SK-N-SH (cell line): Measurements from ENCODE around the gene ASB14. TPM values are rescaled to one million over a fixed set of nuclear protein-coding genes. Genes with fewer than 3 reads are reported as not detected.
A peak's percentile ranks its signal among the peaks of the same experiment; 100 is the strongest.
"Not testable (repeated sequence)": the region's sequence is repeated elsewhere in the genome, so short reads cannot be mapped to it uniquely, and the experiment has no call there.

Experiments used
- CTCF ChIA-PET: fragments of 300-600, 350-600 bp; formaldehyde crosslinking; extraction: SDS; loops from one replicate; lab custom pipeline; 2021; lab: Yijun Ruan, JAX
- POLR2A ChIA-PET: fragments of 350-600 bp; sonication (Branson Sonifier 250); formaldehyde crosslinking; extraction: SDS; loops from one replicate; lab custom pipeline; 2020; ENCODE audit warnings: antibody characterized with exemption, inconsistent platforms; lab: Yijun Ruan, JAX
- DNase-seq: peaks from one replicate; pipeline ENCODE4 v3.0.0; 2012
- H2AFZ ChIP-seq: fragments of 200-600 bp; sonication (generic); 2 replicates; pipeline ENCODE4 v1.8.1; 2016; ENCODE audit warnings: antibody characterized with exemption, mild to moderate bottlenecking, low read depth
- H3F3A ChIP-seq: fragments of 200-600 bp; sonication (generic); replicated peaks from 2 replicates; pipeline ENCODE3; 2016; ENCODE audit warnings: antibody characterized with exemption, mild to moderate bottlenecking; ENCODE audit not compliant: insufficient read depth
- H3K27ac ChIP-seq, 2 experiments: fragments of 200-500 bp in 1 of 2; fragments of 200-600 bp in 1 of 2; sonication (Bioruptor generic) in 1 of 2; sonication (generic), shearing (Covaris generic) in 1 of 2; 2 replicates each; pipeline versions ENCODE4 v1.5.1 to v1.6.1; 2014 to 2016; ENCODE audit warnings: low read depth in 2 of 2, inconsistent platforms in 1 of 2, low read length in 1 of 2, mild to moderate bottlenecking in 1 of 2, mixed read lengths in 1 of 2
- H3K27me3 ChIP-seq: fragments of 200-600 bp; sonication (generic), shearing (Covaris generic); 2 replicates; pipeline ENCODE4 v1.6.1; 2016; ENCODE audit warnings: mixed run types; ENCODE audit not compliant: insufficient read depth
- H3K36me3 ChIP-seq, 2 experiments: fragments of 200-500 bp in 1 of 2; fragments of 200-600 bp in 1 of 2; sonication (Bioruptor generic) in 1 of 2; sonication (generic) in 1 of 2; replicated peaks in 1 of 2; 2 replicates each; pipeline versions ENCODE3 to v1.5.1; 2014 to 2016; ENCODE audit warnings: low read length in 1 of 2, mild to moderate bottlenecking in 1 of 2; ENCODE audit not compliant: insufficient read depth in 2 of 2, control insufficient read depth in 1 of 2
- H3K4me1 ChIP-seq, 2 experiments: fragments of 200-500 bp in 1 of 2; fragments of 200-600 bp in 1 of 2; sonication (Bioruptor generic) in 1 of 2; sonication (generic), shearing (Covaris generic) in 1 of 2; 2 replicates each; pipeline versions ENCODE4 v1.5.1 to v1.6.1; 2014 to 2016; ENCODE audit warnings: low read depth in 1 of 2, low read length in 1 of 2, mixed run types in 1 of 2; ENCODE audit not compliant: insufficient read depth in 2 of 2, control insufficient read depth in 1 of 2
- H3K4me2 ChIP-seq: fragments of 200-600 bp; sonication (generic), shearing (Covaris generic); 2 replicates; pipeline ENCODE4 v1.6.1; 2017; ENCODE audit warnings: mixed run types
- H3K4me3 ChIP-seq, 2 experiments: fragments of 200-500 bp in 1 of 2; fragments of 200-600 bp in 1 of 2; sonication (Bioruptor generic) in 1 of 2; sonication (generic), shearing (Covaris generic) in 1 of 2; 2 replicates each; pipeline versions ENCODE4 v1.5.1 to v1.8.1; 2014 to 2016; ENCODE audit warnings: low read depth in 2 of 2, inconsistent platforms in 1 of 2, low read length in 1 of 2, mild to moderate bottlenecking in 1 of 2, mixed read lengths in 1 of 2, moderate library complexity in 1 of 2
- H3K79me2 ChIP-seq: fragments of 200-600 bp; sonication (generic); 2 replicates; pipeline ENCODE4 v1.8.1; 2017; ENCODE audit warnings: mild to moderate bottlenecking; ENCODE audit not compliant: insufficient read depth
- H3K9ac ChIP-seq: fragments of 200-600 bp; sonication (generic); 2 replicates; pipeline ENCODE4 v1.6.1; 2017; ENCODE audit warnings: mixed run types
- H3K9me2 ChIP-seq: fragments of 200-600 bp; sonication (generic); 2 replicates; pipeline ENCODE4 v1.6.1; 2017; ENCODE audit warnings: mixed run types
- H3K9me3 ChIP-seq: fragments of 200-600 bp; sonication (generic); 2 replicates; pipeline ENCODE4 v1.6.1; 2017; ENCODE audit warnings: mixed run types, mild to moderate bottlenecking, moderate library complexity
- H4K20me1 ChIP-seq: fragments of 200-600 bp; sonication (generic); 2 replicates; pipeline ENCODE4 v1.6.1; 2017; ENCODE audit warnings: mild to moderate bottlenecking, mixed run types; ENCODE audit not compliant: insufficient read depth
- EP300 ChIP-seq, 2 experiments: IDR thresholded peaks; 2 replicates each; pipeline versions ENCODE4 v1.4.0 to v1.6.1; 2012; ENCODE audit warnings: borderline replicate concordance in 1 of 2, low read depth in 1 of 2, low read length in 1 of 2
- FOSL2 ChIP-seq: IDR thresholded peaks from 2 replicates; pipeline ENCODE4 v1.4.0; 2012; ENCODE audit warnings: low read depth, mild to moderate bottlenecking, moderate library complexity, borderline replicate concordance
- MEF2A ChIP-seq: IDR thresholded peaks from 2 replicates; pipeline ENCODE4 v1.4.0; 2012; ENCODE audit warnings: low read depth, borderline replicate concordance
- RAD21 ChIP-seq: IDR thresholded peaks from 2 replicates; pipeline ENCODE4 v1.6.1; 2012; ENCODE audit warnings: mild to moderate bottlenecking, low read length
- TAF1 ChIP-seq: IDR thresholded peaks from 2 replicates; pipeline ENCODE4 v1.6.1; 2012; ENCODE audit warnings: low read depth, mild to moderate bottlenecking, low read length, moderate library complexity, borderline replicate concordance
- YY1 ChIP-seq: IDR thresholded peaks from 2 replicates; pipeline ENCODE4 v1.4.0; 2012; ENCODE audit warnings: low read depth, mild to moderate bottlenecking
- WGBS: methylation state at CpG from one replicate; pipeline ENCODE4 v1.1.6; 2017; ENCODE audit warnings: low lambda C conversion rate; 5-methylcytosine and 5-hydroxymethylcytosine counted together
- polyA plus RNA-seq, 3 experiments: library from polyadenylated mRNA; depleted of rRNA; stranded (reverse); fragments of >200 nt; gene quantifications; 2 replicates each; pipeline ENCODE4 v1.2.3, GENCODE V29; 2012
- TF ChIP-seq, protein P1 (sequence below): fragments of 150-350 bp; IDR thresholded peaks from 2 replicates; pipeline ENCODE4 v1.6.1; 2017; ENCODE audit warnings: antibody characterized with exemption, low read length, low read depth, borderline replicate concordance
- TF ChIP-seq, protein P2 (sequence below): IDR thresholded peaks from 2 replicates; pipeline ENCODE4 v1.4.0; 2012; ENCODE audit warnings: low read depth, borderline replicate concordance
- TF ChIP-seq, protein P3 (sequence below): IDR thresholded peaks from 2 replicates; pipeline ENCODE4 v1.4.0; 2012; ENCODE audit warnings: low read depth, borderline replicate concordance
- TF ChIP-seq, protein P4 (sequence below): IDR thresholded peaks from 2 replicates; pipeline ENCODE4 v1.6.1; 2012; ENCODE audit warnings: mild to moderate bottlenecking, low read depth, low read length, moderate library complexity

Gene ASB14
- polyA plus RNA-seq, 1 of the 3 experiments (the other 2 are of a cell fraction): not detected

DNA sequence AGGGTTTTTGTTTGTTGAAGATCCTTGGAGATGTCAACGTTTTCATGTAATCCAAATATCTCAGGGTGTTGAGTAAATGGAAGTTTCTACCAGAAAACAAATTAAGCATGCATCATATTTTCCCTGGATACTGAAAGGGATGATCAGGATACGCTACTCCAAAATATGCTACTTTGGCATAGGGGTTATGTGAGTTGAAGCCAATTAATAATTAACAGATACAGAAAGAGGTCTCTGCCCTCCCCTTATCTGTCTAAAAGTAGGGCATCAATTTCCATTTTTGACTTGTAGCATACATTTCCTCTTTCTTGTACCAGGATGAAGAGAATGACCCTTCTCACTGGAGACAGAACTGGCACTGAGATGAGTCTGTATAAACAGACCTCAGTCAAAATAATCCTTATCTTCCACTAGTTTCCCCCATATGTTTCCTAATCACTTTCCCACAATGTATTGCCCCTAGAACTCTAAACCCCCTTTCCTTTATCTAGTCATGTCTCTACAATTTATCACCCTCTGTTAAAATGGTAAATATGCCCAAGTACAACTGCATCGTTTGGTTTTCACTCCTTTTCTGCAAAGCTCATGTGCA is 17.4 kb upstream of the ASB14 start:
- TF ChIP-seq RAD21 (no peak), FOSL2 (no peak), TAF1 (no peak)
- TF ChIP-seq, protein P1, sequence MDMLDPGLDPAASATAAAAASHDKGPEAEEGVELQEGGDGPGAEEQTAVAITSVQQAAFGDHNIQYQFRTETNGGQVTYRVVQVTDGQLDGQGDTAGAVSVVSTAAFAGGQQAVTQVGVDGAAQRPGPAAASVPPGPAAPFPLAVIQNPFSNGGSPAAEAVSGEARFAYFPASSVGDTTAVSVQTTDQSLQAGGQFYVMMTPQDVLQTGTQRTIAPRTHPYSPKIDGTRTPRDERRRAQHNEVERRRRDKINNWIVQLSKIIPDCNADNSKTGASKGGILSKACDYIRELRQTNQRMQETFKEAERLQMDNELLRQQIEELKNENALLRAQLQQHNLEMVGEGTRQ: no peak
- TF ChIP-seq, protein P2, sequence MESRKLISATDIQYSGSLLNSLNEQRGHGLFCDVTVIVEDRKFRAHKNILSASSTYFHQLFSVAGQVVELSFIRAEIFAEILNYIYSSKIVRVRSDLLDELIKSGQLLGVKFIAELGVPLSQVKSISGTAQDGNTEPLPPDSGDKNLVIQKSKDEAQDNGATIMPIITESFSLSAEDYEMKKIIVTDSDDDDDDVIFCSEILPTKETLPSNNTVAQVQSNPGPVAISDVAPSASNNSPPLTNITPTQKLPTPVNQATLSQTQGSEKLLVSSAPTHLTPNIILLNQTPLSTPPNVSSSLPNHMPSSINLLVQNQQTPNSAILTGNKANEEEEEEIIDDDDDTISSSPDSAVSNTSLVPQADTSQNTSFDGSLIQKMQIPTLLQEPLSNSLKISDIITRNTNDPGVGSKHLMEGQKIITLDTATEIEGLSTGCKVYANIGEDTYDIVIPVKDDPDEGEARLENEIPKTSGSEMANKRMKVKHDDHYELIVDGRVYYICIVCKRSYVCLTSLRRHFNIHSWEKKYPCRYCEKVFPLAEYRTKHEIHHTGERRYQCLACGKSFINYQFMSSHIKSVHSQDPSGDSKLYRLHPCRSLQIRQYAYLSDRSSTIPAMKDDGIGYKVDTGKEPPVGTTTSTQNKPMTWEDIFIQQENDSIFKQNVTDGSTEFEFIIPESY: no peak
- no peaks in the 10 kb centered on the region for H3K4me1 ChIP-seq
- H3K36me3 ChIP-seq: no peaks in the 10 kb centered on the region
- H3F3A ChIP-seq: no peaks in the 10 kb centered on the region
- 41% methylated on average over 3 of the region's 3 CpGs for WGBS
- H3K27ac ChIP-seq: no peak overlapping the region
- ChIA-PET POLR2A (no interaction called here), CTCF (interaction anchor here (0.9 kb wide), 1 partner anchor 9 kb away, joined by 3 read pairs; no protein-coding TSS in a partner anchor)
- no peak overlapping the region for H3K4me2 ChIP-seq
- H3K27me3 ChIP-seq: 0 out of 2 replicates have a peak, but pooled peaks cover 6% of the 10 kb centered on the region
- no peaks in the 10 kb centered on the region for H3K79me2 ChIP-seq
- no peak overlapping the region for H2AFZ ChIP-seq
- H3K9me3 ChIP-seq: no peaks in the 10 kb centered on the region
- H4K20me1 ChIP-seq: no peaks in the 10 kb centered on the region
- H3K9ac ChIP-seq: no peak overlapping the region
- no peak overlapping the region for H3K4me3 ChIP-seq
- H3K9me2 ChIP-seq: no peaks in the 10 kb centered on the region
- DNase-seq: no peak

DNA sequence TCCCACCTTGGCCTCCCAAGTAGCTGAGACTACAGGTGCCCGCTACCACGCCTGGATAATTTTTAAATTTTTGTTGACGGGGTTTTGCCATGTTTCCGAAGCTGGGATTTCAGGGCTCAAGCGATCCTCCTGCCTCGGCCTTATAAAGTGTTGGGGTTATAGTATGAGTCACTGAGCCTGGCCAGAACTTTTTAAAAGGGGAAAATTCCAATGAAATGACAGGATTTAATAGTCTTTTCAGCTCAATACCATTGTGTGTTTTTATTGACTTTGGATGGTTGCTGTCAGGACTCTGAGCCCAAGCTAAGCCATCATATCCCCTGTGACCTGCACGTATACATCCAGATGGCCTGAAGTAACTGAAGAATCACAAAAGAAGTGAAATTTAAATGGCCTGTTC is 11.0 kb upstream of the ASB14 start:
- H3K9me3 ChIP-seq, H3K9me2 ChIP-seq, H3K4me2 ChIP-seq, H3K27me3 ChIP-seq, H3K36me3 ChIP-seq, DNase-seq, CTCF ChIA-PET, H4K20me1 ChIP-seq, POLR2A ChIA-PET, H3K4me3 ChIP-seq, H3K9ac ChIP-seq, H3K79me2 ChIP-seq, H3F3A ChIP-seq, H3K27ac ChIP-seq, H3K4me1 ChIP-seq: not testable (repeated sequence)
- WGBS: 88% methylated on average over 7 of the region's 7 CpGs
- 0 out of 2 replicates have a peak, but pooled peaks have one; percentile 15 for TF ChIP-seq FOSL2
- H2AFZ ChIP-seq: peak overlapping the region; percentile 63; the same call in 1 of the 2 replicates

DNA sequence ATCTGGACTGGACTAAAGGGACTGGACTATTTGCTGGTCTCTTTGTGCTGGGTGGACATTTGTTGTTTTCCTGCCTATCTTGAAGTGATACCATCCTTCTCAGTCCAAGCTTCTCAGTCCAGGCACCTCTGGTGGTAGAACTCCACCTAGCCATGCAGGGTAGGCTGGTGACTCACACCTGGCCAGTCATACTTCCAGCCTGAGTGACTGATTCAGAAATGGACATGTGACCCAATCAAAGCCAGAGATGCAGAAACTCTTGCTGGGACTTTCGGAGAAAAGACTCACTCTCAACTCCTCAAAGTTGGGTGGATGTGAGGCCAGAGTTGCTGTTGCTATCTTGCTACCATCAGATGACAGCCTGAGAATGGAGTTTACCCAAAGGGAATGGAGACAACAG is 5.6 kb upstream of the ASB14 start:
- Histone ChIP-seq H3K4me2 (no peak overlapping the region), H3K36me3 (no peaks in the 10 kb centered on the region), H3K79me2 (no peaks in the 10 kb centered on the region), H4K20me1 (no peaks in the 10 kb centered on the region), H2AFZ (no peak overlapping the region), H3K9me2 (no peaks in the 10 kb centered on the region), H3F3A (no peaks in the 10 kb centered on the region), H3K4me3 (no peak overlapping the region), H3K27ac (no peak overlapping the region), H3K27me3 (no peaks in the 10 kb centered on the region), H3K9me3 (no peaks in the 10 kb centered on the region), H3K4me1 (peaks cover 0 to 3% of the 10 kb centered on the region in 2 experiments; a peak in 1 of 4 replicates), H3K9ac (no peak overlapping the region)
- ChIA-PET CTCF (no interaction called here), POLR2A (no interaction called here)
- DNase-seq: no peak
- WGBS: no CpG with 5 or more reads among the region's 1 CpG
- 0 out of 2 replicates have a peak, but pooled peaks have one; percentile 24 for TF ChIP-seq FOSL2
- TF ChIP-seq, protein P3, sequence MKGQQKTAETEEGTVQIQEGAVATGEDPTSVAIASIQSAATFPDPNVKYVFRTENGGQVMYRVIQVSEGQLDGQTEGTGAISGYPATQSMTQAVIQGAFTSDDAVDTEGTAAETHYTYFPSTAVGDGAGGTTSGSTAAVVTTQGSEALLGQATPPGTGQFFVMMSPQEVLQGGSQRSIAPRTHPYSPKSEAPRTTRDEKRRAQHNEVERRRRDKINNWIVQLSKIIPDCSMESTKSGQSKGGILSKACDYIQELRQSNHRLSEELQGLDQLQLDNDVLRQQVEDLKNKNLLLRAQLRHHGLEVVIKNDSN: peak; percentile 63; the same call in 1 of the 2 replicates
- TF ChIP-seq EP300 (IDR thresholded peaks at IDR 0.05; ENCODE audit: borderline replicate concordance in 1 of 2, low read depth in 1 of 2, low read length in 1 of 2): no peak
- TF ChIP-seq, protein P4, sequence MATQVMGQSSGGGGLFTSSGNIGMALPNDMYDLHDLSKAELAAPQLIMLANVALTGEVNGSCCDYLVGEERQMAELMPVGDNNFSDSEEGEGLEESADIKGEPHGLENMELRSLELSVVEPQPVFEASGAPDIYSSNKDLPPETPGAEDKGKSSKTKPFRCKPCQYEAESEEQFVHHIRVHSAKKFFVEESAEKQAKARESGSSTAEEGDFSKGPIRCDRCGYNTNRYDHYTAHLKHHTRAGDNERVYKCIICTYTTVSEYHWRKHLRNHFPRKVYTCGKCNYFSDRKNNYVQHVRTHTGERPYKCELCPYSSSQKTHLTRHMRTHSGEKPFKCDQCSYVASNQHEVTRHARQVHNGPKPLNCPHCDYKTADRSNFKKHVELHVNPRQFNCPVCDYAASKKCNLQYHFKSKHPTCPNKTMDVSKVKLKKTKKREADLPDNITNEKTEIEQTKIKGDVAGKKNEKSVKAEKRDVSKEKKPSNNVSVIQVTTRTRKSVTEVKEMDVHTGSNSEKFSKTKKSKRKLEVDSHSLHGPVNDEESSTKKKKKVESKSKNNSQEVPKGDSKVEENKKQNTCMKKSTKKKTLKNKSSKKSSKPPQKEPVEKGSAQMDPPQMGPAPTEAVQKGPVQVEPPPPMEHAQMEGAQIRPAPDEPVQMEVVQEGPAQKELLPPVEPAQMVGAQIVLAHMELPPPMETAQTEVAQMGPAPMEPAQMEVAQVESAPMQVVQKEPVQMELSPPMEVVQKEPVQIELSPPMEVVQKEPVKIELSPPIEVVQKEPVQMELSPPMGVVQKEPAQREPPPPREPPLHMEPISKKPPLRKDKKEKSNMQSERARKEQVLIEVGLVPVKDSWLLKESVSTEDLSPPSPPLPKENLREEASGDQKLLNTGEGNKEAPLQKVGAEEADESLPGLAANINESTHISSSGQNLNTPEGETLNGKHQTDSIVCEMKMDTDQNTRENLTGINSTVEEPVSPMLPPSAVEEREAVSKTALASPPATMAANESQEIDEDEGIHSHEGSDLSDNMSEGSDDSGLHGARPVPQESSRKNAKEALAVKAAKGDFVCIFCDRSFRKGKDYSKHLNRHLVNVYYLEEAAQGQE: no peak
- TF ChIP-seq MEF2A: no peak
- TF ChIP-seq YY1: no peak
